T-helper 1 cell treated with Interleukin-12 subunit alpha and Interleukin-12 subunit beta and Interleukin-4 antibody, amounts not matched to agents 30 μg/mL and 1 μg/mL, for 36 hours (primary cell): Measurements from ENCODE around the gene MED12L.
A peak's percentile ranks its signal among the peaks of the same experiment; 100 is the strongest.

Source experiments
- H3K27ac Mint-ChIP-seq: one replicate; pipeline ENCODE4 v1.8.0; 2021; ENCODE audit warnings: mild to moderate bottlenecking, mixed read lengths
- H3K27me3 Mint-ChIP-seq: one replicate; pipeline ENCODE4 v1.8.0; 2021; ENCODE audit warnings: low read depth, mixed read lengths
- H3K36me3 Mint-ChIP-seq: one replicate; pipeline ENCODE4 v1.8.0; 2021; ENCODE audit warnings: low read depth, mixed read lengths
- H3K4me1 Mint-ChIP-seq: one replicate; pipeline ENCODE4 v1.8.0; 2021; ENCODE audit warnings: low read depth, mixed read lengths
- H3K4me3 Mint-ChIP-seq: one replicate; pipeline ENCODE4 v1.8.0; 2021; ENCODE audit warnings: mild to moderate bottlenecking, moderate library complexity, mixed read lengths
- H3K9me3 Mint-ChIP-seq: one replicate; pipeline ENCODE4 v1.8.0; 2021; ENCODE audit warnings: mixed read lengths

The MED12L gene

DNA sequence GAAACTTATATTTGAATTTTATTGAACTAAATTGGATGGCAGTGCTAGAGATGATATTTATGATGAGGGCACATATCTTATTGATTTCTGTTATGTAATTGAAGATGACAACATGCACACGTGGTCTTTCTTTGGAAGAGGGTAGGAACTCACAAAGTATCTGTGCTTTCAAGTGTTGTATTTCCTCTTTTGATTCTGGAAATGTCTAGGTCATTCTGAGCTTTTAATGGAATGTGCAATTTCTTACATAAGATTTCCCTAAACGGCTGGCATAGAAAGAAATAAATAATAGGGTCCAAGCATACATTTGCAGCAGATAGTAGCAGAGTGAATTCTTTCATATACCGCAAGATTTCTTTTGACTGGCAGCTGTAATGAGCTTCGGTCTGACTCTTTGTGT lies 127.7 kb downstream of the MED12L start:
- Mint-ChIP-seq H3K4me1 (peaks cover 39% of the 10 kb centered on the region), H3K4me3 (no peak overlapping the region), H3K27ac (no peak overlapping the region), H3K9me3 (no peaks in the 10 kb centered on the region), H3K27me3 (no peaks in the 10 kb centered on the region), H3K36me3 (peaks cover 10% of the 10 kb centered on the region)

DNA sequence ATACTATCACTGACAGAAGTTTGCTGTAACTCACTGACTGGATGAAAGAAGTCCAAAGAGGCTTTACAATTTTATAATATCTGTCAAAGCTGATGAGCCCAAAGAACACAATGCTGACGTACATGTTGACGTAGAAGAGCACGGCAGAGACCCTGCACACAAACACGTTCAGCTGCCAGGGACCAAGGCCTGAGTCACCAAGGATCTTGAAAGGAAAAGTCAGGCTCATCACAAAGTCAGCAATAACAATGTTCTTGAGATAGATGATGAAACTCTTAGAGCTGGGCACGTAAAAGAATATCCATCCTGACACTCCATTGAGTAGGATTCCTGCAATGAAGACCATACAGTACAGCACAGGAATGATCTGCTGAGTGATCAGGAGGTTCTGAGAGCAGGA lies 128.4 kb downstream of the MED12L start:
- peaks cover 34% of the 10 kb centered on the region for H3K4me1 Mint-ChIP-seq
- no peak overlapping the region for H3K4me3 Mint-ChIP-seq
- H3K36me3 Mint-ChIP-seq = peaks cover 9% of the 10 kb centered on the region
- no peaks in the 10 kb centered on the region for H3K27me3 Mint-ChIP-seq
- no peaks in the 10 kb centered on the region for H3K9me3 Mint-ChIP-seq
- no peak overlapping the region for H3K27ac Mint-ChIP-seq

DNA sequence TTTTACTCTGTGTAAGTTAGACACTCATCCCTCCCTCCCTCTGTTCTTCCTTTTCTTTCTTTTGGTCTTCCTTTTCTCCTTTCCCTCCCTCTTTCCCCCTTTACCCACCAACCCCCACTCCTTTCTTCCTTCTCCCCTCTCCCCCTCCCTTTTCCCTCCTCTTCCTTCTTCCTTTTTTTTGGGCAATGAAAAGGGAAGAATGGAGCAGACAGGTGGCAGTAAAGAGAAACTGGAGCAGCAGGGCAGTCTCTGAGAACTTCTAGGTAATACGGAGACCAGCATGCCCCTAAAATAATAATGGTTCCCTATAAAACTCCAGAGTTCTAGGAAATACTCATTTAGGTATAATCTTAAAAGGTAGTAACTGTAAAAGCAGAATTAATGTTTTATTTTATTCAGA lies 129.0 kb downstream of the MED12L start:
- peaks cover 10% of the 10 kb centered on the region for H3K36me3 Mint-ChIP-seq
- no peak overlapping the region for H3K27ac Mint-ChIP-seq
- H3K9me3 Mint-ChIP-seq = no peaks in the 10 kb centered on the region
- peaks cover 28% of the 10 kb centered on the region for H3K4me1 Mint-ChIP-seq
- H3K4me3 Mint-ChIP-seq = no peak overlapping the region
- no peaks in the 10 kb centered on the region for H3K27me3 Mint-ChIP-seq

DNA sequence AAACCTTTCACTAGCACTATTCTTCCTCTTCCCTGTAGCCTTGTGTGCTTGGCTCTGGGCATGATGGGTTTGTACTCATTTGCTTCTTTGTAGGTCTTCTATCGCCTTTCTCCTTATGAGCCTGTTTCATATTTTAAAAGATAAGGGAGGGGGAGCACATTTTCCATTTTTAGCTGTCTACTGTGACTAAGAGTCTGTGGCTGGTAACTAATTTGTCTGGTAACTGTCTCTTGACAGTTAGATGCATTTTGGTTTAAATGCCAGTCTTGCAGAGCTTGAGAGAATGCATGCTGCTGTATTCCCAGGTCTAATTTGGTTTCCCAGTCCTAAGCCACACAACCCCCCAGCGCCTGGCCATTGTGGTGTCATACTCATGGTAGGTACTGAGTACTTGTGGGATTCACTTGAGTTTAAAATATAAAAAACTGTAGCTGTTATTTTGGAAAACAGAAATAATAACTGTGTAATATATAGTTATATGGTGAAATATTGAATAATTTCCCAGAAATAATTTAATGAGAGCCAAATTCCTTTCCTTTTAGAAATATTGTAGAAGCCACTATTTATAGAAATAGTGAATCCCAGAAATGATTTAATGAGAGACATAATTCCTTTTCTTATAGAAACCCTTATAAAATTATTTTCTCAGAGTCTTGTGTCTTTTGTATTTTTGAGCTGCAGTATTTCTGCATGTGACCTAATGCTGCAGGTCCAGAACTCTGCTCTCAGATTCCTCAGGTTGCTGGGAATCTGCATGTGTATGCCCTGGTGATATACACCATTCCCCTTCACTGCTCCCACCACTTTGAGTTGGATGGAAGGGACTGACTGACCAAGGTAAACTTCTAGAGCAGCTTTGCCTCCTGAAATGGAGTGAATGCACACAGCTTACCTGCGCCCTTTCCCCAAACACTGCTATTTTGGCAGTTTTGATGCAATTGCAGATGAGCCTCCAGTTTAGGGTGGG lies 131.5 kb downstream of the MED12L start:
- Mint-ChIP-seq H3K27ac (no peak overlapping the region), H3K9me3 (peaks cover 14% of the 10 kb centered on the region), H3K4me1 (peaks cover 11% of the 10 kb centered on the region), H3K36me3 (peaks cover 27% of the 10 kb centered on the region), H3K4me3 (no peak overlapping the region), H3K27me3 (no peaks in the 10 kb centered on the region)

DNA sequence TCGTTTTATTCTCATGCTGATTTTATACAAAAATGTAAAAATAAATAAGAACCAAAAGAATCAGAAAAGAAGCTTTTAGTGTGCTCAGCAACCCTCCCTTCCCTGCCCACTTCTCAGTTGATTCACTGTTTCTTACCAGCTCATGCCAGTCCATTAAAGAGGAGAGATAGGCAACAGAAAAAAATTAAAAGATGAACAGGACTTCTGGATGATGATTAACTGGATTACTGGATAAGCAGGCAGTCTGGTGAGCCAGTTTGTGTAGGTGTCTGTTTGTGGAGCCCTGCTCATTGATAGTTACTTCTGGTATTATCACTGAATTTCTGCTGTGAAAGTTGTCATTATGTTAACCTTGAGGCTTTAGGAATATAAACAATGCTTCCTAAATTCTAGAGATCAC lies 132.7 kb downstream of the MED12L start:
- Mint-ChIP-seq H3K9me3 (peaks cover 26% of the 10 kb centered on the region), H3K27me3 (no peaks in the 10 kb centered on the region), H3K4me3 (no peak overlapping the region), H3K36me3 (peaks cover 39% of the 10 kb centered on the region), H3K27ac (no peak overlapping the region), H3K4me1 (peaks cover 13% of the 10 kb centered on the region)

DNA sequence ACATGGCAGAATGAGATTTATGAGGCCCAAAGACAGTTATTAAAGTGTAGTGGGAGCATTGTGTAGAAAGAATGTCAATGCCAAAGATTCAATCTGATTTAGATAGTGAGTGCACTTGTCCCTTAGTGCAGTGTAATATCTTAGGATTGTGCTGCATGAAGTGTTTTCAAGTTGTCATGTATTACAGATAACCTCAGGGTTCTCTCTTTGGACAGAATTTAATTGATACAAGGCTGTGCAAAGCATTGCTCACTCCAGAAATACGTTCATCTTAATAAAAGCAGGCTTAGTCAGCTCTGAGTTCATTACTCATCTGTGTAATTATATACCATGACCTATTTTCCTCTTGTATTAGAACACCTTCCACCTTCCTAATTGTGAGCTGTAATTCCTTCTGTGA lies 133.6 kb downstream of the MED12L start:
- Mint-ChIP-seq H3K4me3 (no peak overlapping the region), H3K27me3 (no peaks in the 10 kb centered on the region), H3K27ac (no peak overlapping the region), H3K4me1 (peaks cover 10% of the 10 kb centered on the region), H3K9me3 (peaks cover 31% of the 10 kb centered on the region), H3K36me3 (peaks cover 39% of the 10 kb centered on the region)

DNA sequence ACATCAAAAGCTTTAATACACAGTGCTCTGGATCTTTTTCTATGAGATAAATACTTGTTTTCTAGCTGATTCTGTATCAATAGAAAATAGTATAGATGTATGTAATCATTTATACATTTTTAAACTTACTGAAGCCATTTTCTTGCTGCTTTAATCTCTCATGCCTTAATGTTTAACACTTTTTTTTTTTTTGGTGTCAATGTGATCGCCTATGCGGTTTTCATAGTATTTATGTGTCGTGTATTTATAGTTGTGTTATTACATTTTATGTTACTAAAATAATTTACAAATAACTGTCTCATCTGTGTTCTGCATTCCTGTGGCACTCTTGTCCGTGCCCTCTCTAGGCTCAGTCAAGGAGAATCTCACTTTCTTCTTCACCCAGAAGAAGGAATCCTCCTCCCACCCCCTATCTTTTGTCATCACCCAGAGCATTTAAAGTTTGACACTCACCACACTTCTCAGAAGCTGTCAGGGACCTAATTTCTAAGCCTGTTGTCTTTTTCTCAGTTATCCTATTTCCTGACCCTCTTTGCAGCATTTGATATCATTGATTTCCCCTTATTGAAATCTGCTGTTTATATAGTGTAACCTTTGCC lies 138.9 kb downstream of the MED12L start:
- Mint-ChIP-seq H3K27me3 (no peaks in the 10 kb centered on the region), H3K27ac (no peak overlapping the region), H3K36me3 (peaks cover 37% of the 10 kb centered on the region), H3K9me3 (peaks cover 31% of the 10 kb centered on the region), H3K4me1 (peaks cover 48% of the 10 kb centered on the region), H3K4me3 (no peak overlapping the region)

DNA sequence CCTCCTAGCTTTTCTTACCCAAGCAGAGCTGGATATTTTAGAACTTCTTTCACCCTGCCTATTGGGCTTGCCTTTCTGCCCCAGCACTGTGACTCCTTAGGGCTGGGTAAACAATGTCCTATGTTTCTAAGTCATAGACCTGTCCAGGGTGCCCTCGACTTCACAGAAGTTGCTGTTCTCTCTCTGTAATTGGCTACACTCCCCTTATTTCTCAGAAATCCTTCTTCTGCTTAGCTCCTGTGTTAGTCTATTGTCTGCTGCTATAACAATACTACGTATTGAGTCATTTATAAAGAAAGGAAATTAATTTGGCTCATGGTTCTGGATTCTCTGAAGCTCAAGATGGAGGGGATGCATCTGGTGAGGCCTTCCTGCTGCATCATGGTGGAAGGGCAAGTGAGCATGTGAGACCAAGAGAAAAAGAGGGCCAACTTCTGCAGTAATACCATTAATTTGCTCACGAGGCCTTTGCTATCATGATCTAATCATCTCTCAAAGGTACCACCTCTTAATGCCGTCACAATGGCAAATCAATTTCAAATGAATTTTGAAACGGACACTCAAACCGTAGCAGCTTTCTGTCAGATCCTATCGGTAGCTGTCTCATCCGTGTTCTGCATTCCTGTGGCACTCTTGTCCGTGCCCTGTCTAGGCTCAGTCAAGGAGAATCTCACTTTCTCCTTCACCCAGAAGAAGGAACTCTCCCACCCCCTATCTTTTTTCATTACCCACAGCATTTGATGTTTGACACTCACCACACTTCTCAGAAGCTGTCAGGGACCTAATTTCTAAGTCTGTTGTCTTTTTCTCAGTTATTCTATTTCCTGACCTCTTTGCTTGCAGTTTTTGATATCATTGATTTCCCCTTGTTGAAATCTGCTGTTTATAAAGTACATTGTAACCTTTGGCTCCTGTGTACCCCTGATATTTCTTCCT lies 139.8 kb downstream of the MED12L start:
- H3K9me3 Mint-ChIP-seq = peaks cover 30% of the 10 kb centered on the region
- no peaks in the 10 kb centered on the region for H3K27me3 Mint-ChIP-seq
- H3K27ac Mint-ChIP-seq = peak overlapping the region; percentile 74
- H3K36me3 Mint-ChIP-seq = peaks cover 33% of the 10 kb centered on the region
- H3K4me3 Mint-ChIP-seq = peak overlapping the region; percentile 18
- H3K4me1 Mint-ChIP-seq = peaks cover 51% of the 10 kb centered on the region

DNA sequence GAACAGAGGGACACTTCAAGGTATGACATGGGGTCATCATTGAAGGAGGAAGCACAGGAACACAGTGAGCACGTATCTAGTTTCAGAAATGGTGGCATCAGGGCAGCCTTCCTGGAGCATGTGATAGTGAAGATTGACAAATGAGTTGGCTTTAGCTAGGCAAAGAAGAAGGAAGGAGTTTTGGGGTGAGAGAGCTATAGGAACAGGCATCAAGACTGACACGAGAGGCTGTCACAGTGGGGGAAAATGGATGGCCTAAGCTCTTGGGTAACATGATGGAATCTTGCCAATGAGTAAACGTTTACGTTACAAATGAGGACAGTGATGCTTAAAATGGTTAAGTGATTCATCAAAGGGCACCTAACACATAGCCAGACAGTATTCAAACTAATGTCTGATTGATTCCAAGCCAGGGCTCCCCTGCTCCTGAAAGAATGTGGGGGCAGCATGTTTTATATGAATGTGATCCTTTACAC lies 140.7 kb downstream of the MED12L start:
- H3K4me3 Mint-ChIP-seq = no peak overlapping the region
- peaks cover 25% of the 10 kb centered on the region for H3K36me3 Mint-ChIP-seq
- peaks cover 22% of the 10 kb centered on the region for H3K9me3 Mint-ChIP-seq
- peak overlapping the region; percentile 74 for H3K27ac Mint-ChIP-seq
- H3K27me3 Mint-ChIP-seq = no peaks in the 10 kb centered on the region
- H3K4me1 Mint-ChIP-seq = peaks cover 59% of the 10 kb centered on the region

DNA sequence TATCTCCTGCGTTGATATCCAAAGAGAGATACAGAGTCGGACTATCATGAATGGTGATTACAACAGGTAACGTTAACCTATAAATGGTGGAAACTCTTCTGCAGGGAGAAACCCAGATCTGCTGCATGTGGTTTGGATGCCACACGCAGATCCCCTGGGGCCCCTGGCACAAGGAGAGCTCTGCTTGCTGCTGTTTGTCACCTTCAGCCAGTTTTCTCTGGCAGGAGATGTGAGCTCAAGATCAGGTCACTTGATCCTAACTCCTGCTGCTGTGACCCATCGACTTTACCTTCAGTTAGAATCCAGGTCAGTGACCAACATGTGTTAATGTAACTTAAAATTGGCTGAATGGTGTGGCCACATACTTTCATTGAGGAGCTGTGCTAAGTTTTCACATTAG lies 141.4 kb downstream of the MED12L start:
- H3K27me3 Mint-ChIP-seq = no peaks in the 10 kb centered on the region
- H3K27ac Mint-ChIP-seq = no peak overlapping the region
- H3K4me1 Mint-ChIP-seq = peaks cover 63% of the 10 kb centered on the region

DNA sequence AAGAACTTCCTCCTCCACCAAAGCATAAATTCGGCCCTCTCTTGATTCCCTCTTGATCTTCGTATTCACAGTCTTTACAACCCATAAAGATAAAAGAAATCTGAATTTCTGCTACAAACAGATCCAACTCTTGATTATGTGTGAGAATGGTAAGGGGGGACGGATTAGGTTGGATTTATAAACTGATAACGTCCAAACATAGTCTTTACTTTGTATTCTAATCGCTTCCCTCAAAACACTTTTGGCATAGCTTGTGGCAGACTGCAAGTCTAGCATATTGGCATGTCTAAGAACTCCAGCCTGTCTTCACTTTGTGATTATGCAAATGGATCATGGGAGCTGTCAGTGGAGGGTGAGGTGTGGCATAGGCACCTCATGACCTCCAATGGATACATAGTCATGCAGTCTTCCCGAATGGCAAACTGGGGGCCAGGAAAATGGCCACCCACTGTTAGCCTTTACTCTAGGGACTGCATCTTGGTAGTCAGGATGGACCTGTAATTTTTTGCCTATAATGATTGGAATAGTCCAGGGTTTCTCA lies 141.9 kb downstream of the MED12L start:
- peak overlapping the region; percentile 19 for H3K4me3 Mint-ChIP-seq
- peak overlapping the region; percentile 71 for H3K27ac Mint-ChIP-seq
- peaks cover 61% of the 10 kb centered on the region for H3K4me1 Mint-ChIP-seq
- peaks cover 21% of the 10 kb centered on the region for H3K36me3 Mint-ChIP-seq
- H3K27me3 Mint-ChIP-seq = no peaks in the 10 kb centered on the region
- peaks cover 12% of the 10 kb centered on the region for H3K9me3 Mint-ChIP-seq

More for the DNA sequence above, 141.4 kb downstream of the MED12L start:
- H3K36me3 Mint-ChIP-seq = peaks cover 22% of the 10 kb centered on the region
- peaks cover 17% of the 10 kb centered on the region for H3K9me3 Mint-ChIP-seq
- H3K4me3 Mint-ChIP-seq = no peak overlapping the region

DNA sequence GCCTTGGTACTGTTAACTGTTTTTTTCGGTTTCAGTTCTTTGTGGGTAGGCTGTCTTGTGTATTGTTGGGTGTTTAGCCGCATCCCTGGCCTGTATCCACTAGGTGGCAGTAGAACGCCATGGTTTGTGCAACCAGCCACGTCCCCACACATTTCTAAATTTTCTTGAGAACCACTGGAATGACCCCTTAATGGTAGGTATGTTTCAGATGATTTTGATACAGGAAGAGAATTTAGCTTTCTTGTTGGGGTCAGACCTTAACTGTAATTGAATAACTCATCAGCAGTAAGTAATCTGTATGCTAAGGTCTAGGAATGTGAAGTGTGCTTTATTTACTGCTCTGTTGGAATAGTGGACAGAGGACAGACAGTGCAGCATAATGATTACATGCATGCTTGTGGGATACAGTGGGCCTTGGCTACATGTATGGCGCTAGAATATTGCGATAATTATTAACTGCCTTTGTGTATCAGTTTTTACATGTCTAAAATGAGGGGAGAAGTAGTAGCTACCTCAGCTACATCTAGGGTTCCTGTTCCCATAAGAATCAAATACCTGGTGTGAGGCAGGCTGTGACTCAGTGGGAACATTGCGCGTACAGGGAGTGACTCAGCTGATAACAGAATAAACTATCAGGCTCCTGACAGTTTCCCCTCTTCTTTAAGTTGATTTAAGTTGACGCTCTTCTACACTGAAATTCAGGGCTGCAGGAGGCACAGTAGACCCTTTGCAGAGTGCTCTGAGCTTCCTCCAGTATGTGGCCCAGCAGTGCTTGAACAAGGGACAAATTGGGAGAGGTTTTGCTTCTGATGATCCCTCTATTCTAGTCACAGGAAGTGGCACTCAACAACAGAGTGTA lies 142.6 kb downstream of the MED12L start:
- H3K27me3 Mint-ChIP-seq = no peaks in the 10 kb centered on the region
- H3K4me3 Mint-ChIP-seq = peak overlapping the region; percentile 47
- H3K27ac Mint-ChIP-seq = peak overlapping the region; percentile 90
- H3K36me3 Mint-ChIP-seq = peaks cover 16% of the 10 kb centered on the region
- peaks cover 61% of the 10 kb centered on the region for H3K4me1 Mint-ChIP-seq
- H3K9me3 Mint-ChIP-seq = peaks cover 5% of the 10 kb centered on the region

DNA sequence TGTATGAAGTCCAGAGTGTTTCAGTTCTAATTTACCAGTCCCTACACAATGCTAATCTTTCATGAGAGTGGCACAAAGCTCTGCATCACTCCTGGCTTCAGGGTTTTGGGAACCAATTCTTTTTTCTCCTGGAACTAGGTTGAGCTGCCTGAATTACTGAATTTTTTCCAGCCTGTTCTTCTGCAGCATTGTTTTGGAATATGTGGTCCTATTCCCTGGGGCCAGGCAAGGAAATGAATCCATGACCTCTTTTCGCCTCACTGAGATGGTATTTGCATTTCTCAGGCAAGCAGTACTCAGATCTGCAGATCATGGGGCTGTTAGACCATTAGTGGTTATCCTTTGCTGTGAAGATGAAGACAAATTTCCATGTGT lies 143.2 kb downstream of the MED12L start:
- Mint-ChIP-seq H3K9me3 (no peaks in the 10 kb centered on the region), H3K4me3 (peak overlapping the region; percentile 47), H3K4me1 (peaks cover 62% of the 10 kb centered on the region), H3K27me3 (peaks cover 2% of the 10 kb centered on the region), H3K27ac (peak overlapping the region; percentile 90), H3K36me3 (peaks cover 17% of the 10 kb centered on the region)
